H1 (cell line): ENCODE measurements around the gene KCNA4. TPM values are rescaled to one million over a fixed set of nuclear protein-coding genes. Genes with fewer than 3 reads are reported as not detected.

Source experiments
- CTCF ChIA-PET: fragments of 300-600 bp; sonication (Branson Sonifier 250); formaldehyde crosslinking; loops from one replicate; lab custom pipeline; 2021; ENCODE audit not compliant: partially characterized antibody; lab: Charles Lee
- POLR2A ChIA-PET: fragments of 300-600 bp; sonication (Branson Sonifier 250); formaldehyde crosslinking; loops from one replicate; lab custom pipeline; 2021; ENCODE audit warnings: inconsistent platforms; ENCODE audit not compliant: partially characterized antibody; lab: Charles Lee
- DNase-seq, 2 experiments: peaks; one replicate each; pipeline versions ENCODE4 v3.0.0 to v3.0.0-alpha.2; 2010 to 2022; ENCODE audit warnings: low spot score in 2 of 2, low read depth in 1 of 2, mixed read lengths in 1 of 2
- FAIRE-seq: peaks from 2 replicates; lab custom pipeline; 2011; peaks lifted over from hg19 to GRCh38; lab: Jason Lieb, UNC
- H2AFZ ChIP-seq: 2 replicates; pipeline ENCODE4 v1.8.1; 2012; ENCODE audit warnings: low read length, inconsistent platforms
- H2AK5ac ChIP-seq: 2 replicates; pipeline ENCODE4 v1.6.1; 2013; ENCODE audit warnings: low read depth, low read length
- H2BK120ac ChIP-seq: replicated peaks from 2 replicates; pipeline ENCODE3; 2013; ENCODE audit warnings: low read depth, low read length, inconsistent platforms
- H2BK12ac ChIP-seq: 2 replicates; pipeline ENCODE4 v1.6.1; 2013; ENCODE audit warnings: low read depth, low read length
- H2BK15ac ChIP-seq: 2 replicates; pipeline ENCODE4 v1.6.1; 2013; ENCODE audit warnings: low read length
- H2BK20ac ChIP-seq: 2 replicates; pipeline ENCODE4 v1.6.1; 2013; ENCODE audit warnings: low read length
- H2BK5ac ChIP-seq: 2 replicates; pipeline ENCODE4 v1.6.1; 2013; ENCODE audit warnings: low read depth, low read length
- H3K14ac ChIP-seq: 2 replicates; pipeline ENCODE4 v1.6.1; 2013; ENCODE audit warnings: inconsistent platforms; ENCODE audit not compliant: insufficient read length
- H3K18ac ChIP-seq: 2 replicates; pipeline ENCODE4 v1.6.1; 2013; ENCODE audit warnings: low read length; ENCODE audit errors: extremely low read depth
- H3K23ac ChIP-seq: 2 replicates; pipeline ENCODE4 v1.6.1; 2013; ENCODE audit warnings: inconsistent platforms; ENCODE audit not compliant: insufficient read length
- H3K23me2 ChIP-seq: 2 replicates; pipeline ENCODE4 v1.6.1; 2013; ENCODE audit warnings: low read depth, low read length
- H3K27ac ChIP-seq: 2 replicates; pipeline ENCODE4 v1.6.1; 2011; ENCODE audit warnings: low read depth, low read length, inconsistent platforms
- H3K27me3 ChIP-seq, 4 experiments: replicated peaks in 1 of 4; 1 replicate in 1 of 4; 2 replicates in 3 of 4; pipeline versions ENCODE4 v1.6.1 to v1.8.1; 2011 to 2013; ENCODE audit warnings: low read length in 3 of 4, mild to moderate bottlenecking in 3 of 4, inconsistent platforms in 2 of 4, mixed read lengths in 2 of 4, moderate library complexity in 1 of 4; ENCODE audit not compliant: control insufficient read depth in 3 of 4, insufficient read depth in 3 of 4; ENCODE audit errors: extremely low read depth in 1 of 4
- H3K36me3 ChIP-seq, 4 experiments: 2 replicates each; pipeline versions ENCODE4 v1.6.1 to v1.8.1; 2011 to 2013; ENCODE audit warnings: mild to moderate bottlenecking in 4 of 4, low read length in 3 of 4, moderate library complexity in 2 of 4, control low read depth in 1 of 4, inconsistent platforms in 1 of 4; ENCODE audit not compliant: insufficient read depth in 4 of 4, control insufficient read depth in 2 of 4
- H3K4ac ChIP-seq: replicated peaks from 2 replicates; pipeline ENCODE3; 2013; ENCODE audit warnings: low read length, low read depth, mixed read lengths, inconsistent platforms; ENCODE audit not compliant: insufficient read length
- H3K4me1 ChIP-seq, 4 experiments: replicated peaks in 1 of 4; 1 replicate in 1 of 4; 2 replicates in 3 of 4; pipeline versions ENCODE4 v1.6.1 to v1.8.1; 2011 to 2013; ENCODE audit warnings: low read length in 3 of 4, inconsistent platforms in 2 of 4, mixed read lengths in 1 of 4; ENCODE audit not compliant: insufficient read depth in 4 of 4, control insufficient read depth in 3 of 4
- H3K4me2 ChIP-seq, 2 experiments: 2 replicates each; pipeline versions ENCODE4 v1.6.1 to v1.8.1; 2011 to 2013; ENCODE audit warnings: low read depth in 2 of 2, low read length in 2 of 2, control low read depth in 1 of 2, inconsistent platforms in 1 of 2, mild to moderate bottlenecking in 1 of 2; ENCODE audit not compliant: insufficient read depth in 1 of 2
- H3K4me3 ChIP-seq, 4 experiments: fragments of 200-600, 300-600 bp in 1 of 4; sonication (generic), shearing (Covaris generic), sonication (Bioruptor Twin) in 1 of 4; 2 replicates each; pipeline versions ENCODE4 v1.5.1 to v1.8.1; 2011 to 2016; ENCODE audit warnings: low read length in 4 of 4, low read depth in 3 of 4, control low read depth in 2 of 4, inconsistent platforms in 2 of 4, mild to moderate bottlenecking in 2 of 4, mixed read lengths in 1 of 4, moderate library complexity in 1 of 4; ENCODE audit not compliant: insufficient read depth in 2 of 4; ENCODE audit errors: extremely low read depth in 1 of 4
- H3K56ac ChIP-seq: replicated peaks from 2 replicates; pipeline ENCODE3; 2013; ENCODE audit warnings: low read depth, mild to moderate bottlenecking, mixed read lengths, low read length, inconsistent platforms; ENCODE audit not compliant: insufficient read length
- H3K79me1 ChIP-seq: 2 replicates; pipeline ENCODE4 v1.6.1; 2013; ENCODE audit warnings: low read depth, low read length, control low read depth
- H3K79me2 ChIP-seq, 2 experiments: 2 replicates each; pipeline versions ENCODE4 v1.6.1 to v1.8.1; 2012 to 2013; ENCODE audit warnings: low read length in 2 of 2, mild to moderate bottlenecking in 2 of 2, inconsistent platforms in 1 of 2; ENCODE audit not compliant: insufficient read depth in 2 of 2, control insufficient read depth in 1 of 2
- H3K9ac ChIP-seq, 4 experiments: replicated peaks in 1 of 4; 1 replicate in 1 of 4; 2 replicates in 3 of 4; pipeline versions ENCODE4 v1.6.1 to v1.8.1; 2011 to 2013; ENCODE audit warnings: low read depth in 3 of 4, low read length in 3 of 4, control low read depth in 2 of 4, mild to moderate bottlenecking in 2 of 4, moderate library complexity in 2 of 4, inconsistent platforms in 1 of 4; ENCODE audit errors: extremely low read depth in 1 of 4
- H3K9me3 ChIP-seq, 2 experiments: 2 replicates each; pipeline versions ENCODE4 v1.6.1 to v1.8.1; 2012 to 2013; ENCODE audit warnings: mild to moderate bottlenecking in 2 of 2, moderate library complexity in 2 of 2, control low read depth in 1 of 2, inconsistent platforms in 1 of 2, low read depth in 1 of 2, low read length in 1 of 2, mixed read lengths in 1 of 2; ENCODE audit not compliant: insufficient read depth in 2 of 2
- H4K20me1 ChIP-seq, 2 experiments: replicated peaks in 1 of 2; 2 replicates each; pipeline versions ENCODE3 to v1.8.1; 2011 to 2013; ENCODE audit warnings: inconsistent platforms in 2 of 2, low read length in 2 of 2, mild to moderate bottlenecking in 1 of 2; ENCODE audit not compliant: insufficient read depth in 2 of 2, control insufficient read depth in 1 of 2
- H4K5ac ChIP-seq: 2 replicates; pipeline ENCODE4 v1.6.1; 2013; ENCODE audit warnings: low read length, low read depth, mixed read lengths, inconsistent platforms; ENCODE audit not compliant: insufficient read length
- H4K8ac ChIP-seq: 2 replicates; pipeline ENCODE4 v1.8.0; 2013; ENCODE audit warnings: mild to moderate bottlenecking, moderate library complexity, low read length, inconsistent platforms; ENCODE audit not compliant: insufficient read depth; ENCODE audit errors: extremely low read depth
- H4K91ac ChIP-seq: replicated peaks from 2 replicates; pipeline ENCODE3; 2013; ENCODE audit warnings: low read length, mixed read lengths, inconsistent platforms; ENCODE audit not compliant: insufficient read length
- BACH1 ChIP-seq: IDR thresholded peaks from 2 replicates; pipeline ENCODE4 v1.6.1; 2012; ENCODE audit warnings: low read length, improper control_type of control experiment
- CHD2 ChIP-seq: IDR thresholded peaks from 2 replicates; pipeline ENCODE4 v1.6.1; 2012; ENCODE audit warnings: low read length, improper control_type of control experiment
- EGR1 ChIP-seq: IDR thresholded peaks from 2 replicates; pipeline ENCODE4 v1.6.1; 2011; ENCODE audit warnings: low read depth, low read length, borderline replicate concordance
- HDAC6 ChIP-seq: IDR thresholded peaks from one replicate; pipeline ENCODE4 v1.7.1; 2012; ENCODE audit warnings: low read depth, mild to moderate bottlenecking, inconsistent platforms, low read length, moderate library complexity
- KDM1A ChIP-seq: fragments of 200-600, 300-600 bp; sonication (generic); IDR thresholded peaks from 2 replicates; pipeline ENCODE4 v1.7.1; 2016; ENCODE audit warnings: mild to moderate bottlenecking, low read length, borderline replicate concordance
- RFX5 ChIP-seq: IDR thresholded peaks from 2 replicates; pipeline ENCODE4 v1.6.1; 2011; ENCODE audit warnings: low read depth, low read length, improper control_type of control experiment, borderline replicate concordance
- RXRA ChIP-seq: IDR thresholded peaks from 2 replicates; pipeline ENCODE4 v1.6.1; 2011; ENCODE audit warnings: low read depth, mild to moderate bottlenecking, low read length, moderate library complexity; ENCODE audit not compliant: insufficient read depth
- SIRT6 ChIP-seq: IDR thresholded peaks from one replicate; pipeline ENCODE4 v1.7.1; 2012; ENCODE audit warnings: low read length, inconsistent platforms
- SP2 ChIP-seq: IDR thresholded peaks from 2 replicates; pipeline ENCODE4 v1.6.1; 2012; ENCODE audit warnings: mild to moderate bottlenecking, low read length, inconsistent platforms
- TAF1 ChIP-seq: IDR thresholded peaks from 2 replicates; pipeline ENCODE4 v1.6.1; 2011; ENCODE audit warnings: mild to moderate bottlenecking, low read depth, low read length
- TAF7 ChIP-seq: optimal IDR thresholded peaks from 2 replicates; pipeline ENCODE3; 2011; ENCODE audit warnings: low read depth, mild to moderate bottlenecking, inconsistent platforms, low read length, moderate library complexity, borderline replicate concordance
- TBP ChIP-seq: IDR thresholded peaks from 2 replicates; pipeline ENCODE4 v1.6.1; 2011; ENCODE audit warnings: low read depth, low read length, improper control_type of control experiment
- WGBS, 2 experiments: shearing (Covaris generic) in 1 of 2; methylation state at CpG; one replicate each; pipeline versions ENCODE4 v1.1.6 to v1.1.7; 2013 to 2015; ENCODE audit warnings: low lambda C conversion rate in 2 of 2, mixed read lengths in 2 of 2, inconsistent platforms in 1 of 2, low coverage in 1 of 2, missing lambda C conversion rate in 1 of 2; ENCODE audit not compliant: insufficient replicate concordance in 2 of 2, insufficient coverage in 1 of 2, insufficient read length in 1 of 2; ENCODE audit errors: extremely low coverage in 1 of 2, missing lambda C conversion rate in 1 of 2; 5-methylcytosine and 5-hydroxymethylcytosine counted together
- polyA plus RNA-seq, 7 experiments: library from polyadenylated mRNA; depleted of rRNA in 3 of 7; stranded (reverse) in 5 of 7; unstranded in 2 of 7; fragments of >200 nt in 5 of 7; fragments of 200-250 nt in 2 of 7; gene quantifications; 1 replicate in 5 of 7; 2 replicates in 1 of 7; 4 replicates in 1 of 7; pipeline versions ENCODE4 v1.2.1 to v1.2.3, GENCODE V29; 2011 to 2013; ENCODE audit warnings: missing spikeins in 2 of 7, mixed read lengths in 2 of 7
- total RNA-seq: library from RNA; stranded (reverse); fragmentation: NEBNext Ultra II Directional; extraction: Animal tissue kit (Norgen Biotek cat#: 25700); gene quantifications from 2 replicates; pipeline ENCODE4 v1.2.1, GENCODE V29; 2021
- TF ChIP-seq, protein P1 (sequence below), 3 experiments: IDR thresholded peaks; 1 replicate in 2 of 3; 2 replicates in 1 of 3; pipeline versions ENCODE4 v1.5.1 to v1.6.1; 2011; ENCODE audit warnings: low read length in 3 of 3, mild to moderate bottlenecking in 3 of 3, inconsistent platforms in 2 of 3, low read depth in 1 of 3, moderate library complexity in 1 of 3; ENCODE audit not compliant: insufficient read depth in 1 of 3; ENCODE audit errors: control extremely low read depth in 1 of 3

The KCNA4 gene
- total and polyA plus RNA-seq, 2 of the 8 experiments (the other 6 are each of a cell fraction or from before 2014, with no cell fraction given) = not detected

DNA sequence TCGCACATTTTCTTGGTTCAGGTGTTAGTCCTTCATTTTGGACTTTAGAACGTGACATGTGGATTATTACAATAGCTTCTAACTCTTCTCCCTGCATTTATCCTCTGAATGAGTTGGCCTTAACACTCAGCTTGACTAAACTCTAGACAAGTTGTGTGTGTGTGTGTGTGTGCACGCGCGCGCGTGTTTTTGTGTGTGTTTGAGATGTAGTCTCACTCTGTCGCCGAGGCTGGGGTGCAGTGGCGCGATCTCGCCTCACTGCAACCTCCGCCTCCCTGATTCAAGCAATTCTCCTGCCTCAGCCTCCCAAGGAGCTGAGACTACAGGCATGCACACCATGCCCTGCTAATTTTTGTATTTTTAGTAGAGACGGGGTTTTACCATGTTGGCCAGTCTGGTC lies 24.3 kb upstream of the KCNA4 start:
- Histone ChIP-seq H3K56ac (no peak overlapping the region), H3K36me3 (no peaks in the 10 kb centered on the region), H2AK5ac (no peak overlapping the region), H2BK20ac (no peak overlapping the region), H3K9me3 (no peaks in the 10 kb centered on the region), H4K5ac (no peak overlapping the region), H3K4ac (no peak overlapping the region), H3K27me3 (peaks cover 0 to 4% (median 3%) of the 10 kb centered on the region in 4 experiments; a peak in 4 of 7 replicates), H3K4me3 (no peak overlapping the region), H3K79me1 (no peaks in the 10 kb centered on the region), H2BK120ac (no peak overlapping the region), H3K4me1 (no peaks in the 10 kb centered on the region), H3K14ac (no peak overlapping the region), H4K91ac (no peak overlapping the region), H2BK12ac (no peak overlapping the region), H4K8ac (no peak overlapping the region), H3K23me2 (no peaks in the 10 kb centered on the region), H3K23ac (no peak overlapping the region), H3K79me2 (no peaks in the 10 kb centered on the region), H4K20me1 (no peaks in the 10 kb centered on the region), H2AFZ (no peak overlapping the region), H3K4me2 (no peak overlapping the region), H3K27ac (no peak overlapping the region), H2BK5ac (no peak overlapping the region), H3K18ac (no peak overlapping the region), H2BK15ac (no peak overlapping the region), H3K9ac (no peak overlapping the region)
- FAIRE-seq = no peak
- ChIA-PET CTCF (interaction anchor here (0.8 to 4.6 kb wide), 3 partner anchors 11 to 216 kb away, joined by 3 to 24 read pairs (median 8); no protein-coding TSS in a partner anchor), POLR2A (no interaction called here)
- 96% methylated on average over 14 of the region's 14 CpGs; no CpG with 5 or more reads in 1 of the 2 experiments for WGBS, 2 experiments
- no peak for DNase-seq
- TF ChIP-seq, protein P1, sequence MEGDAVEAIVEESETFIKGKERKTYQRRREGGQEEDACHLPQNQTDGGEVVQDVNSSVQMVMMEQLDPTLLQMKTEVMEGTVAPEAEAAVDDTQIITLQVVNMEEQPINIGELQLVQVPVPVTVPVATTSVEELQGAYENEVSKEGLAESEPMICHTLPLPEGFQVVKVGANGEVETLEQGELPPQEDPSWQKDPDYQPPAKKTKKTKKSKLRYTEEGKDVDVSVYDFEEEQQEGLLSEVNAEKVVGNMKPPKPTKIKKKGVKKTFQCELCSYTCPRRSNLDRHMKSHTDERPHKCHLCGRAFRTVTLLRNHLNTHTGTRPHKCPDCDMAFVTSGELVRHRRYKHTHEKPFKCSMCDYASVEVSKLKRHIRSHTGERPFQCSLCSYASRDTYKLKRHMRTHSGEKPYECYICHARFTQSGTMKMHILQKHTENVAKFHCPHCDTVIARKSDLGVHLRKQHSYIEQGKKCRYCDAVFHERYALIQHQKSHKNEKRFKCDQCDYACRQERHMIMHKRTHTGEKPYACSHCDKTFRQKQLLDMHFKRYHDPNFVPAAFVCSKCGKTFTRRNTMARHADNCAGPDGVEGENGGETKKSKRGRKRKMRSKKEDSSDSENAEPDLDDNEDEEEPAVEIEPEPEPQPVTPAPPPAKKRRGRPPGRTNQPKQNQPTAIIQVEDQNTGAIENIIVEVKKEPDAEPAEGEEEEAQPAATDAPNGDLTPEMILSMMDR (IDR thresholded peaks at IDR 0.05; ENCODE audit: control extremely low read depth in 1 of 3, insufficient read depth in 1 of 3, low read depth in 1 of 3, low read length in 3 of 3) = no peak
- TF ChIP-seq TAF1 = no peak
- TF ChIP-seq KDM1A = no peak
- no peak for TF ChIP-seq CHD2
- no peak for TF ChIP-seq RXRA
- no peak for TF ChIP-seq SIRT6
- TF ChIP-seq SP2 = no peak
- TF ChIP-seq RFX5 = no peak
- no peak for TF ChIP-seq TBP
- TF ChIP-seq EGR1 = no peak
- TF ChIP-seq TAF7 = no peak
- TF ChIP-seq HDAC6 = no peak
- no peak for TF ChIP-seq BACH1
